Skin of body (tissue), 2 donors: Measurements from ENCODE around the gene TNPO1. TPM values are rescaled to one million over a fixed set of nuclear protein-coding genes. Genes with fewer than 3 reads are reported as not detected.
A peak's percentile ranks its signal among the peaks of the same experiment; 100 is the strongest.
"Not testable (repeated sequence)": the region's sequence is repeated elsewhere in the genome, so short reads cannot be mapped to it uniquely, and the experiment has no call there.

Experiments used
- DNase-seq: peaks from one replicate; lab custom pipeline; 2025; lab: John Stamatoyannopoulos, UW
- total RNA-seq: library from RNA; depleted of rRNA; stranded (reverse); fragments of >200 nt; gene quantifications from one replicate; pipeline ENCODE4 v1.2.3, GENCODE V29; 2014

The TNPO1 gene
- total RNA-seq, 1 donor from 2014 or later = 88.0 TPM

DNA sequence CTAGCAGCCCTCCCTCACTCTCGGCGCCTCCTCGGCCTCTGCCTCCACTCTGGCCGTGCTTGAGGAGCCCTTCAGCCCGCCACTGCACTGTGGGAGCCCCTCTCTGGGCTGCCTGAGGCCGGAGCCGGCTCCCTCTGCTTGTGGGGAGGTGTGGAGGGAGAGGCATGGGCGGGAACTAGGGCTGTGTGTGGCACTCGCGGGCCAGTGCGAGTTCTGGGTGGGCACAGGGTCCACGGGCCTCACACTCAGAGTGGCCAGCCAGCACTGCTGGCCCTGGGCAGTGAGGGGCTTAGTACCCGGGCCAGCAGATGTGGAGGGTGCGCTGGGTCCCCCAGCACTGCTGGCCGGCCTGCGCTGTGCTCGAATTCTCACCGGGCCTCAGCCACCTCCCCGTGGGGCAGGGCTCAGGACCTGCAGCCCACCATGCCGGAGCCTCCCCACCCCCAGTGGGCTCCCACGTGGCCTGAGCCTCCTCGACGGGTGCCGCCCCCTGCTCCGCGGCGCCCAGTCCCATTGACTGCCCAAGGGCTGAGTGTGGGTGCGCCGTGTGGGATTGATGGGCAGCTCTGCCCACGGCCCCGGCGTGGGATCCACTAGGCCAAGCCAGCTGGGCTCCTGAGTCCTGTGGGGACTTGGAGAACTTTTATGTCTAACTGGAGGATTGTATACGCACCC is 109.0 kb downstream of the TNPO1 start:
- no peak for DNase-seq

DNA sequence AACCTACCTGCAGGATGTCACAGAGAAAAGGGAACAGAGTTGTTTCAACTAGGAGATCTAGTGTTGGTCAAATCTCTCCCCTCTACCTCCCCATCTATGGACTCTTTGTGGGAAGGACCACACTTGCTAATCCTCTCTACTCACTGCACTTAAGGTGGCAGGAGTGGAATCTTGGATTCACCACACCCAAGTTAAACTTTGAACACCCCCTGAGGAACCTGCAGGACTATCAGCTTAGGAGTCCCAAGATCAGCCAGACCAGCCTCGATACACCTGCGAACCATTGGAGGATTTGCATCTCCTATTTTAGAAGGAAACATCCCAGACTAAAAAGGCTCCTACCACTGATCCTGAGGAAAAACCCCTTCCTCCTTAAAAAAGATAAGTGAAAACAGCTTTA is 116.2 kb downstream of the TNPO1 start:
- not testable (repeated sequence) for DNase-seq

- not testable (repeated sequence) for DNase-seq
Observed at GRCh38 chr5:72934953-72935725, 118.7 kb downstream of the TNPO1 start.

DNA sequence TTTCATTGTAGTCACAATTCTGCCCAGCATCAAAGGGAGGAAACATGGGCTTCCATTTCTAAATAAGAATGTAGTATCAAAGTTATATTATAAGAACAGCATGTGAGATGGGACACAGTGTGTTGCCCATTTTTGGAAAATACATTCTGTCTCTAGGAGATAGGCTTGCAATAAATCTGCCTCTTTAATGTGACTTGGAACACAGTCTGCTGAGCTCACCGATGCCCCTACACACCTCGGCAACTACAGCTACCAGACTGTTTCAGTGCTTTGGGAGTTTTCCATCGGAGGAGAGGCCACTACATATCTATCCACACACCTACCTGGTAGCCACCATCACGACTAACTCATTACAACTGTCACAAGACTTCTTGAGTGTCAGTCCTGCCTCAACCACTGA is 120.4 kb downstream of the TNPO1 start:
- DNase-seq = no peak

GRCh38 chr5:72937517-72938061 is 121.1 kb downstream of the TNPO1 start:
- DNase-seq = no peak

DNA sequence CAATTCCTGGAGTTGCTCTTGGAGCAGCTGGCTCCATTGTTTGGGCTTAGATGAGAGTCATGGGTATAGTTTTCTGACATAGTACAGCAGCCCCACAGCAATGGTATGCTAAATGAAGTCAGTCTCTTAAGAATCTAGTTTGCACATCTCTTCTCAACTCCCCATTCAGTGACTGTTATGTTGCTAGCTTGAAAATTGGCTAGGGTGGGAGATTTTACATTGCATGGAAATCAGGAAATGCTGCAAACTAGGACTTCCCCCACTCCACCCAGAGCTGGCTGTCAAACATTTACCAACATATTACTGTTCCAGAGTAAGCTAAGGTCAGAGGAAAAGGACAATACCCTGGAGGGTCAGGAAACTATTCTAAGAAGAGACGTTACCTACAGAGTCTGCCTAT is 121.7 kb downstream of the TNPO1 start:
- DNase-seq = no peak

DNA sequence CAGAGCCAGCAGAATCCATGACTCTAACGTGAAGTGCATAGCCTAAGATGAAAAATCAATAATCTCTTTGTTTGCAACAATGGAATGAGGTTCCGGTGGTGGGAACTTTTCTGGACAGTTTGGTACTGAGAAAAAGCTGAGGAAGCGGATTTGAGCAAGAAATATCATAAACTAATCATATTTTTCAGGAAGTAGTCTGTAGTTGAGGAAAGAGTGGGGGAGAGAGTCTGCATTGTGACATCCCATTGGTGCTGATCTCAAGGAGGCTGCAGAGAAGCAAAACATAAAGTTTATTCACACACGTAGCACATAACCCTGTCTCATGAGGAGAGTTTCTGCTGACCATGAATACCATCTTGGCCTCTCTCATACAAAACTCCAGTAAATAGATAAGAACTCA is 123.6 kb downstream of the TNPO1 start:
- no peak for DNase-seq

DNA sequence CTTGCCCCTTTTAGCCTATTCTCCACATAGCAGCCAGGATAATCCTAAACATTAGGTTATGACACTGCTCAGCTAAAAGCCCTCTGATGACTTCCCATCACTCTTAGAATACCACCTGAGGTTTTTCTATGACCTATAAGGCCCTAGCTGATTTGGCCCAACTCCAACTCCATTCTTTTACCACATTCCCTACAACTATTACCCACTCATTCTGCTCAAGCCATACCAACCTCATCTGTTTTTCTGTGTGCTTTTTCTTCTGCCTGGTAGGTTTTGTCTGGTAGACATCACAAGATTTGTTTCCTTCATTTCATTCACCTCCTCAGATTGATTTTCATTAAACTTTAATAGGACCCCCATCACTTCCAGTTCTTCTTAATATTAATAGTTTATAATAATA is 126.8 kb downstream of the TNPO1 start:
- DNase-seq = no peak

- no peak for DNase-seq
Observed at GRCh38 chr5:72947498-72947897, 131.0 kb downstream of the TNPO1 start.

DNA sequence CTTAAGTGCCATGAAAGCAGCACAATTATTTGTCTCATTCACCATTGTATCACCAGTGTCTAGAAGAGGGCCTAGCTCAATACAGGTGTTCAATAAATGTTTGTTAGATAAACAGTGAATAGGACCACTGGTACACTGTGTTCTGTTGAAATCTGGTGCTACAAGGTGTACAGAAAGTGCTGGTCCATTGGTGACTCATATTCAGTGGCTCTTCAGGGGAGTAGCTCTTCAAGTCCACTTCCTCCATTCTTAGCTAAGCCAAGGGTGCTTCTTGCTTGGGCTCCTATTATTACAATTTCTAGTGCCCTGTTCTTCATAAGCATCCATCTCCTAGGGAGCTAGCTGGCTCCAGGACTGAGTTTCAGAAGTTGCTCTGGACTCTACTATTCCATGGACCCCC is 133.0 kb downstream of the TNPO1 start:
- DNase-seq = no peak

DNA sequence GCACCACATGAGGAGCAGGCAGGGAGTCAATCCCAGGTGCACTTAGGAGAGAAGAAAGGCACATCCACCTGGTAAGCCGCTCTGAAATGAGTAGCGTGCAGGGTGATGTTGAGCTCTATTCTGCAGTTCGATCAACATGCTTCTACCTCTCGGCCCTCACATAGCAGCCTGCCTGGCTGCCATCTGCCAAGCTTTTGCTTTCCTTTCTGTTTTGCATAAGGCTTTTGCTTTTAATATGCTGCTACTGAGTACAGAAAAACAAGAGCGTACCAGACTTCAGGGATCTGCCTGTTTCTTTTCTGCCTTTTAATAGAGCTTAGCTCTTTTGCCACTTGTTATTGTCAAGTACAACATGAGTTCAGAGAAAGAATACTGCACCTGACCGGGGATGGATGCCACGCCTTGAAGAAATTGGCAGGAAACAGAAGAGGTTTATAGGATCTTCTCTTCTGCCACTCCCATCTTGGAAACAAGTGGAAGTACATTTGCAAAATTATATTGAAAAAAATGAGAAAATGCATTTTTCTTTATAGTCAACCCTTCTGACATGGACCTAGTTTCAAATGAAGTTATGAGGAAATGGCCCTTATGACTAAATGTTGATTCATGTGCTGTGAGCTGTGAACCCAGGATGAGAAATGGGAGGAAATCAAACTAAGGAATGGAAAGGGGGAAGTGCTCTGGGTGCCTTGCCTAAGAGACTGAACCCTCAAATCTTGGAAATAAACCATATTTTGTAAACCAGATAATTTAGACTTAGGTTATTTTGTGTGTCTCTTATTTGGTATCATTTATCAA is 135.4 kb downstream of the TNPO1 start:
- DNase-seq = no peak

DNA sequence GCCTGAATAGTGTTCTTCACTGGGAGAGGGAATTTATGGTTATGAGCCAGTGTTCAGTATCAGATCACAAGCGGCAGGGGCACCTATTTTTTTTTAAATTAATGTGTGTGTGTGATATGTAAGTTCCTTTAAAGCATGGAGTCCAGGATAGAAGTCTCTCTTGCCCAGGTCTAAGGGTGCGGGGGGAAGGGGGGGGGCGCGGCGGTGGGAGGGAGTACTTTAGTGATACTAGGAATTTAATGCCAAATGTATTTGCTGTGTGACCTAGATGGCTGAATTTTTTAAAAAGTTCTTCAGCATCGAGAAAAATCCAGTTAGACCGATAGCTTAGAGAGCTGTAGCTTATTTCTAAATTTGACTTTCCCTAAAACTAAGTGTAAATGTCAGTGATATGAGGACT is 137.9 kb downstream of the TNPO1 start:
- DNase-seq = no peak

GRCh38 chr5:72955143-72955767 is 138.8 kb downstream of the TNPO1 start:
- DNase-seq = peak; percentile 65

- peak; percentile 91 for DNase-seq
Observed at GRCh38 chr5:72955768-72956323, 139.4 kb downstream of the TNPO1 start, which contains the start of gene FCHO2. Gene FCHO2, plus strand, starts transcription at chr5:72956041. Its CDS starts 56 bp downstream, at chr5:72956097.

DNA sequence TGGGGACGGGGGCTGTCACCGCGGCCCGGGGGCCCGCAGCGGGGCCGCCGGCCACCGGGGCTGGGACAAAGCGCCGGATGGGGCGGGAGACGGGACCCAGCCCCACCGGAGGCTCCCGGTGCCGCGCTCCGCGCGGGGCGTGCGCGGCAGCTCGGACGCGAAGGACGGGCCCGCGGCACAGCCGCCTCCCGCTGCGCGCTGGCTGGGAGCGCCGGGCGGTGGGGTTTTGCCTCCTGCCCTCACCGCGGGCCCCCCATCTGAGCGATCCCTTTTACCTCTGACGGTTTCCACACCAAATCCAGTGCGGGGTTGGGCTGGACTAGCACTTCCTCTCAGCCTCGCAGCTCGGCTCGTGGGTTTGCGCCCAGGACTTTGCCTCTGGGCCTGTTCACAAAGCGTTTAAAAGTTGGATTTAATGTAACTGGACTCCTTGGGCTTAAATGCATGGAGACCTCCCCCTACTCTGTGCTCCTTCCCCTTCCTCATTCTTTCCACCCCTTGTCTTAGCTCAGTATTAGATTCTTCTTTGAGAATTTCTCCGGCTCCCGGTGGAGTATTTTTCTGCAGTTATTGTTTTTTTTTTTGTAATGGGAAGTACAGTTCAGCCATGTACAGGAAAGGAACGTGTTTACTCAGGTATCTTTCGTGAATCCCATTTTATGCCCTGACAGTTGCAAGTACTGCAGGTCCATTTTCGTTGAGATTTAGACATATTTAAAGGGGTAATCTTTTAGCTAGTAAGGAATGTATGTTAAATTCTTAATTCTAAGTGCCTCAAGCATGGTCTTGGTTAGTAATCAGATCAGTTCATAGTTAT is 140.1 kb downstream of the TNPO1 start:
- peak; percentile 73 for DNase-seq

- no peak for DNase-seq
Observed at GRCh38 chr5:72957337-72957736, 140.9 kb downstream of the TNPO1 start.

DNA sequence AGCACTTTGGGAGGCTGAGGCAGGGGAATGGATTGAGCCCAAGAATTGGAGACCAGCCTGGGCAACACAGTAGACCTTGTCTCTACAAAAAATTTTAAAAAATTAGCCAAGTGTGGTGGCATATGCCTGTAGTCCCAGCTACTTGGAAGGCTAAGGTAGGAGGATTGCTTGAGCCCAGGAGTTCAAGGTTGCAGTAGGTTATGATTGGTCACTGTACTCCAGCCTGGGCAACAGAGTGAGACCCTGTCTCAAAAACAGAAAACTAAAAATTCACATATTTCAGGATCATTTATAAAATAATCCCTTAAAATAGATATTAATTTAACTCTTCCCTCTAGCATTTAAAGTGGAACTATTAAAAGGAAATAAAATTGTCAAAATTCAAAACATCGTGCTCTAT is 142.8 kb downstream of the TNPO1 start:
- no peak for DNase-seq
